OCI-LY1 (cell line): ENCODE results near the gene FUBP1.
"Not testable (repeated sequence)": the region's sequence is repeated elsewhere in the genome, so short reads cannot be mapped to it uniquely, and the experiment has no call there.

Source experiments
- CTCF ChIP-seq: fragments of 200-600 bp; sonication (generic), shearing (Covaris generic); IDR thresholded peaks from 2 replicates; pipeline ENCODE4 v1.5.1; 2017; ENCODE audit warnings: mild to moderate bottlenecking, antibody characterized with exemption, low read length, moderate library complexity, mixed read lengths
- EZH2 ChIP-seq: fragments of 200-600 bp; sonication (generic), shearing (Covaris generic); IDR thresholded peaks from 2 replicates; pipeline ENCODE4 v1.8.0; 2017; ENCODE audit warnings: borderline replicate concordance, mixed run types, mild to moderate bottlenecking, antibody characterized with exemption, low read length, moderate library complexity, mixed read lengths

GRCh38 chr1:78021134-78021533 is 42.3 kb upstream of the FUBP1 start:
- not testable (repeated sequence) for TF ChIP-seq CTCF, EZH2
